ENCODE measurements around the gene DDAH1.

- no peak for TF ChIP-seq POLR2A (IDR thresholded peaks at IDR 0.05; ENCODE audit: low read depth, low read length)
- TF ChIP-seq POLR2AphosphoS5 (IDR thresholded peaks at IDR 0.05; ENCODE audit: low read depth, low read length): no peak
- no peak for TF ChIP-seq PAX5 (IDR thresholded peaks at IDR 0.05; ENCODE audit: insufficient read depth, low read length, severe bottlenecking)
- TF ChIP-seq TAF1 (IDR thresholded peaks at IDR 0.05; ENCODE audit: low read depth, low read length): no peak
- TF ChIP-seq SPI1 (IDR thresholded peaks at IDR 0.05; ENCODE audit: low read depth, low read length): no peak
- no peak for TF ChIP-seq POU2F2 (IDR thresholded peaks at IDR 0.05; ENCODE audit: low read depth, low read length)
Measured at GRCh38 chr1:85478366-85478765, 13.4 kb upstream of the DDAH1 start.

Data from GM12891 (cell line).